ENCODE measurements around the gene UBE2H.

DNA sequence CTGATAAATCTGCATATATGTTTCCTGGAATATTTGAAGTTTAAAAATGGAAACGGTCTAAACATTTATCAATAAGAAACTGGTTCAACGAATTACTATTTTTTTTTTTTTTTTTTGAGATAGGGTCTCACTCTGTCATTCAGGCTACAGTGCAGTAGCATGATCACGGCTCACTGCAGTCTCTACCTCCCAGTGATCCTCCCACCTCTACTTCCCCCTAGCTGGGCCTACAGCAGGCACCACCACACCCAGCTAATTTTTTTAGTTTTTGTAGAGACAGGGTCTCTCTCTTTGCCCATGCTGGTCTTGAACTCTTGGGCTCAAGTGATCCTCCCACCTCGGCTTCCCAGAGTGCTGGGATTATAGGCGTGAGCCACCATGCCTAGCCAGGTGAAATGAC lies 68.3 kb downstream of the UBE2H start:
- TF ChIP-seq, protein P1, sequence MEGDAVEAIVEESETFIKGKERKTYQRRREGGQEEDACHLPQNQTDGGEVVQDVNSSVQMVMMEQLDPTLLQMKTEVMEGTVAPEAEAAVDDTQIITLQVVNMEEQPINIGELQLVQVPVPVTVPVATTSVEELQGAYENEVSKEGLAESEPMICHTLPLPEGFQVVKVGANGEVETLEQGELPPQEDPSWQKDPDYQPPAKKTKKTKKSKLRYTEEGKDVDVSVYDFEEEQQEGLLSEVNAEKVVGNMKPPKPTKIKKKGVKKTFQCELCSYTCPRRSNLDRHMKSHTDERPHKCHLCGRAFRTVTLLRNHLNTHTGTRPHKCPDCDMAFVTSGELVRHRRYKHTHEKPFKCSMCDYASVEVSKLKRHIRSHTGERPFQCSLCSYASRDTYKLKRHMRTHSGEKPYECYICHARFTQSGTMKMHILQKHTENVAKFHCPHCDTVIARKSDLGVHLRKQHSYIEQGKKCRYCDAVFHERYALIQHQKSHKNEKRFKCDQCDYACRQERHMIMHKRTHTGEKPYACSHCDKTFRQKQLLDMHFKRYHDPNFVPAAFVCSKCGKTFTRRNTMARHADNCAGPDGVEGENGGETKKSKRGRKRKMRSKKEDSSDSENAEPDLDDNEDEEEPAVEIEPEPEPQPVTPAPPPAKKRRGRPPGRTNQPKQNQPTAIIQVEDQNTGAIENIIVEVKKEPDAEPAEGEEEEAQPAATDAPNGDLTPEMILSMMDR (IDR thresholded peaks at IDR 0.05): no peak
- no peak for TF ChIP-seq MXI1 (IDR thresholded peaks at IDR 0.05; ENCODE audit: low read depth, low read length)
- TF ChIP-seq, protein P2, sequence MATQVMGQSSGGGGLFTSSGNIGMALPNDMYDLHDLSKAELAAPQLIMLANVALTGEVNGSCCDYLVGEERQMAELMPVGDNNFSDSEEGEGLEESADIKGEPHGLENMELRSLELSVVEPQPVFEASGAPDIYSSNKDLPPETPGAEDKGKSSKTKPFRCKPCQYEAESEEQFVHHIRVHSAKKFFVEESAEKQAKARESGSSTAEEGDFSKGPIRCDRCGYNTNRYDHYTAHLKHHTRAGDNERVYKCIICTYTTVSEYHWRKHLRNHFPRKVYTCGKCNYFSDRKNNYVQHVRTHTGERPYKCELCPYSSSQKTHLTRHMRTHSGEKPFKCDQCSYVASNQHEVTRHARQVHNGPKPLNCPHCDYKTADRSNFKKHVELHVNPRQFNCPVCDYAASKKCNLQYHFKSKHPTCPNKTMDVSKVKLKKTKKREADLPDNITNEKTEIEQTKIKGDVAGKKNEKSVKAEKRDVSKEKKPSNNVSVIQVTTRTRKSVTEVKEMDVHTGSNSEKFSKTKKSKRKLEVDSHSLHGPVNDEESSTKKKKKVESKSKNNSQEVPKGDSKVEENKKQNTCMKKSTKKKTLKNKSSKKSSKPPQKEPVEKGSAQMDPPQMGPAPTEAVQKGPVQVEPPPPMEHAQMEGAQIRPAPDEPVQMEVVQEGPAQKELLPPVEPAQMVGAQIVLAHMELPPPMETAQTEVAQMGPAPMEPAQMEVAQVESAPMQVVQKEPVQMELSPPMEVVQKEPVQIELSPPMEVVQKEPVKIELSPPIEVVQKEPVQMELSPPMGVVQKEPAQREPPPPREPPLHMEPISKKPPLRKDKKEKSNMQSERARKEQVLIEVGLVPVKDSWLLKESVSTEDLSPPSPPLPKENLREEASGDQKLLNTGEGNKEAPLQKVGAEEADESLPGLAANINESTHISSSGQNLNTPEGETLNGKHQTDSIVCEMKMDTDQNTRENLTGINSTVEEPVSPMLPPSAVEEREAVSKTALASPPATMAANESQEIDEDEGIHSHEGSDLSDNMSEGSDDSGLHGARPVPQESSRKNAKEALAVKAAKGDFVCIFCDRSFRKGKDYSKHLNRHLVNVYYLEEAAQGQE (IDR thresholded peaks at IDR 0.05; ENCODE audit: low read depth, low read length): no peak
- no peak for TF ChIP-seq SMC3 (IDR thresholded peaks at IDR 0.05; ENCODE audit: low read depth, low read length)
- TF ChIP-seq, protein P3, sequence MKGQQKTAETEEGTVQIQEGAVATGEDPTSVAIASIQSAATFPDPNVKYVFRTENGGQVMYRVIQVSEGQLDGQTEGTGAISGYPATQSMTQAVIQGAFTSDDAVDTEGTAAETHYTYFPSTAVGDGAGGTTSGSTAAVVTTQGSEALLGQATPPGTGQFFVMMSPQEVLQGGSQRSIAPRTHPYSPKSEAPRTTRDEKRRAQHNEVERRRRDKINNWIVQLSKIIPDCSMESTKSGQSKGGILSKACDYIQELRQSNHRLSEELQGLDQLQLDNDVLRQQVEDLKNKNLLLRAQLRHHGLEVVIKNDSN (IDR thresholded peaks at IDR 0.05; ENCODE audit: borderline replicate concordance, low read depth): no peak
- no peak for TF ChIP-seq SIN3A (IDR thresholded peaks at IDR 0.05; ENCODE audit: borderline replicate concordance, low read depth, low read length)
- no peak for TF ChIP-seq TEAD4 (IDR thresholded peaks at IDR 0.05; ENCODE audit: borderline replicate concordance, insufficient read depth)
- TF ChIP-seq FOXJ3 (CRISPR knock-in tag; IDR thresholded peaks at IDR 0.05): no peak

Measured in SK-N-SH (cell line).